HCT116 (cell line): ENCODE data around the gene SETD1B.

Source experiments
- EZH2 ChIP-seq: fragments of 200-600 bp; sonication (generic); IDR thresholded peaks from 2 replicates; pipeline ENCODE4 v1.6.1; 2017; ENCODE audit warnings: antibody characterized with exemption, mixed run types
- POLR2A ChIP-seq: IDR thresholded peaks from 2 replicates; pipeline ENCODE4 v1.7.0; 2011; ENCODE audit warnings: borderline replicate concordance; ENCODE audit not compliant: insufficient read depth, insufficient read length; ENCODE audit errors: extremely low read depth
- POLR2AphosphoS5 ChIP-seq: IDR thresholded peaks from 2 replicates; pipeline ENCODE4 v1.6.1; 2011; ENCODE audit warnings: mild to moderate bottlenecking, low read depth, low read length, moderate library complexity
- ZNF274 ChIP-seq: fragments of 200-500 bp; sonication (Bioruptor generic); IDR thresholded peaks from 2 replicates; pipeline ENCODE4 v1.6.1; 2014; ENCODE audit warnings: mild to moderate bottlenecking, low read depth, low read length, inconsistent platforms
- TF ChIP-seq, protein P1 (sequence below), 3 experiments: fragments of 200-600 bp in 1 of 3; sonication (generic) in 1 of 3; IDR thresholded peaks in 2 of 3; conservative IDR thresholded peaks in 1 of 3; 2 replicates each; pipeline ENCODE4 v1.5.1; 2012 to 2017; ENCODE audit warnings: low read depth in 2 of 3, low read length in 2 of 3, antibody characterized with exemption in 1 of 3, borderline replicate concordance in 1 of 3, control low read depth in 1 of 3, mild to moderate bottlenecking in 1 of 3, mixed read lengths in 1 of 3, mixed run types in 1 of 3, moderate library complexity in 1 of 3; ENCODE audit not compliant: insufficient read depth in 1 of 3
- TF ChIP-seq, protein P2 (sequence below): IDR thresholded peaks from 2 replicates; pipeline ENCODE4 v1.6.1; 2011; ENCODE audit warnings: mild to moderate bottlenecking, low read length, moderate library complexity; ENCODE audit not compliant: insufficient replicate concordance; ENCODE audit errors: extremely low read depth

DNA sequence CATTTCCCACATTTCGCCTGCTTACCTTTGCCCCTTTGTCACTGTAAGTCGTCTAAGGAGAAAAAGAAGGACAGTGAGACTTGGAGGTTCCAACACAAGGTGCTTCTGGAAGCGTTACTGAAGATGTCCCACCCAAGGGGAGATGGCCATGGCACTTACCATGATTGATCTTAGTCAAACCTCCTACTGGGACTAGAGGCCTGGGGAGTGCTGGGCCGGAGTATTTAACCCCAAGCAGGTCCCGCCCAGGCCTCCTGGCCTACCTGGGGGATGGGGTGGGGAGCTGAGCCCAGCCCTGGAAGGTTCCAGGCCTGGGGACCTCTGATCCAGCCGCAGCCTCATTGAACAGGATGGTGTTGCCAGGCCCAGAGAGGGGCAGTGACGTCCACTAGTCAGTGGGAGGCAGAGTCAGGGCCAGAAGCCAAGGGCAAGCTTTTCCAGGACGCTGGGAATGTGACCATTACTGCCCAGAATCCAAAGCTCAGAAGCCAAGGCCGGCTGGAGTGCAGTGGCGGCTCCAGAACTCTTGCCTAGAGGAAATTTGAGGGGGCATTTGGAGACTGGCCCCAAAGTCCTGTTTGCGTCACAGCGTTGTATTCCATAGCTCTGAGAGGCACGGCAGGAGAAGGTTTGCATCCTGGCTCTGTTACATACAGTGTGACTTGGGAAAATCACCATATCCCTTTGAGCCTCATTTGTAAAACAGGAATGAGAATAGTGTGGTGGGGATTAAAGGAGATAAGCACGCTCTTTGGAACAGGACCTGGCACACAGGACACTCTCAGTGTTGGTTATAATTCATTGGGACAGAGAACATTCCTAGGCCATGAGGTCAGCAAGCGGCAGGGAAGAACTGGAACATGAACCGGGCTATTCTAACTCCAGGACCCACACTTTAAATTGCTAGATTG is 55.1 kb downstream of the SETD1B start, which contains the start of gene HPD:
- TF ChIP-seq, protein P1, sequence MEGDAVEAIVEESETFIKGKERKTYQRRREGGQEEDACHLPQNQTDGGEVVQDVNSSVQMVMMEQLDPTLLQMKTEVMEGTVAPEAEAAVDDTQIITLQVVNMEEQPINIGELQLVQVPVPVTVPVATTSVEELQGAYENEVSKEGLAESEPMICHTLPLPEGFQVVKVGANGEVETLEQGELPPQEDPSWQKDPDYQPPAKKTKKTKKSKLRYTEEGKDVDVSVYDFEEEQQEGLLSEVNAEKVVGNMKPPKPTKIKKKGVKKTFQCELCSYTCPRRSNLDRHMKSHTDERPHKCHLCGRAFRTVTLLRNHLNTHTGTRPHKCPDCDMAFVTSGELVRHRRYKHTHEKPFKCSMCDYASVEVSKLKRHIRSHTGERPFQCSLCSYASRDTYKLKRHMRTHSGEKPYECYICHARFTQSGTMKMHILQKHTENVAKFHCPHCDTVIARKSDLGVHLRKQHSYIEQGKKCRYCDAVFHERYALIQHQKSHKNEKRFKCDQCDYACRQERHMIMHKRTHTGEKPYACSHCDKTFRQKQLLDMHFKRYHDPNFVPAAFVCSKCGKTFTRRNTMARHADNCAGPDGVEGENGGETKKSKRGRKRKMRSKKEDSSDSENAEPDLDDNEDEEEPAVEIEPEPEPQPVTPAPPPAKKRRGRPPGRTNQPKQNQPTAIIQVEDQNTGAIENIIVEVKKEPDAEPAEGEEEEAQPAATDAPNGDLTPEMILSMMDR (IDR thresholded peaks at IDR 0.05 in 2 of 3, conservative IDR thresholded peaks at IDR 0.05 in 1 of 3; ENCODE audit: borderline replicate concordance in 1 of 3, insufficient read depth in 1 of 3, low read depth in 2 of 3, low read length in 2 of 3) = no peak
- TF ChIP-seq EZH2 = no peak
- no peak for TF ChIP-seq POLR2A
- TF ChIP-seq, protein P2, sequence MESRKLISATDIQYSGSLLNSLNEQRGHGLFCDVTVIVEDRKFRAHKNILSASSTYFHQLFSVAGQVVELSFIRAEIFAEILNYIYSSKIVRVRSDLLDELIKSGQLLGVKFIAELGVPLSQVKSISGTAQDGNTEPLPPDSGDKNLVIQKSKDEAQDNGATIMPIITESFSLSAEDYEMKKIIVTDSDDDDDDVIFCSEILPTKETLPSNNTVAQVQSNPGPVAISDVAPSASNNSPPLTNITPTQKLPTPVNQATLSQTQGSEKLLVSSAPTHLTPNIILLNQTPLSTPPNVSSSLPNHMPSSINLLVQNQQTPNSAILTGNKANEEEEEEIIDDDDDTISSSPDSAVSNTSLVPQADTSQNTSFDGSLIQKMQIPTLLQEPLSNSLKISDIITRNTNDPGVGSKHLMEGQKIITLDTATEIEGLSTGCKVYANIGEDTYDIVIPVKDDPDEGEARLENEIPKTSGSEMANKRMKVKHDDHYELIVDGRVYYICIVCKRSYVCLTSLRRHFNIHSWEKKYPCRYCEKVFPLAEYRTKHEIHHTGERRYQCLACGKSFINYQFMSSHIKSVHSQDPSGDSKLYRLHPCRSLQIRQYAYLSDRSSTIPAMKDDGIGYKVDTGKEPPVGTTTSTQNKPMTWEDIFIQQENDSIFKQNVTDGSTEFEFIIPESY = no peak
- no peak for TF ChIP-seq POLR2AphosphoS5
- TF ChIP-seq ZNF274 = no peak
